IMR-90 (cell line): ENCODE results near the gene HOXA5. TPM values are rescaled to one million over a fixed set of nuclear protein-coding genes. Genes with fewer than 3 reads are reported as not detected.

Experiments used
- microRNA-seq, 2 experiments: library from miRNA; stranded (forward) in 1 of 2; unstranded in 1 of 2; fragments of 10-50 nt in 1 of 2; fragments of <30 nt in 1 of 2; gene quantifications in 1 of 2; microRNA quantifications in 1 of 2; one replicate each; pipeline versions ENCODE3 to v1.1.0; 2013 to 2020; ENCODE audit not compliant: insufficient read depth in 1 of 2, insufficient read length in 1 of 2, unreplicated experiment in 1 of 2
- polyA plus RNA-seq, 3 experiments: library from polyadenylated mRNA; depleted of rRNA; stranded (reverse); fragments of >200 nt; gene quantifications; 2 replicates each; pipeline ENCODE4 v1.2.3, GENCODE V29; 2012; ENCODE audit warnings: low replicate concordance in 1 of 3
- small RNA-seq, 5 experiments: library from RNA; depleted of rRNA; stranded (forward); fragments of <200 nt; gene quantifications; one replicate each; pipeline ENCODE3, GENCODE V24; 2012
- total RNA-seq: library from RNA; depleted of rRNA; stranded (reverse); fragments of >200 nt; gene quantifications from 2 replicates; pipeline ENCODE4 v1.2.3, GENCODE V29; 2012; rRNA removed

HOXA5 gene
- total and polyA plus RNA-seq, 2 of the 4 experiments (the other 2 are of a cell fraction), result 19.9 to 29.4 TPM

Small RNA genes within 50 kb of the gene (microRNA-seq; reads per million reads assigned to microRNA genes)
- gene AC004080.5 (ENCODE audit: insufficient read depth, insufficient read length), result not detected
- gene MIR196B (ENCODE audit: unreplicated experiment), result 6.9 reads per million, percentile 15 among the genes with 10 or more reads in this experiment
- gene RF01977 (ENCODE audit: insufficient read depth, insufficient read length), result not detected
- gene RF02140 (ENCODE audit: insufficient read depth, insufficient read length), result not detected
- not detected for gene RF02141 (ENCODE audit: insufficient read depth, insufficient read length)

Small RNA genes within 50 kb of the gene (small RNA-seq; reads per million reads assigned to genes)
- 0 reads per million in 5 experiments for gene AC004080.5
- gene RF01977, result 0 reads per million in 5 experiments
- gene RF02140, result 0 reads per million in 5 experiments
- 0 reads per million in 5 experiments for gene RF02141

Other genes starting within 250 kb of the HOXA5 start
- gene HOXA1, start 47.7 kb downstream of the HOXA5 start, total RNA-seq, result 0.54 and 0.83 TPM in 2 replicates
- gene HOXA1, start 47.7 kb downstream of the HOXA5 start, polyA plus RNA-seq (2012; rRNA removed), result 1.7 and 1.8 TPM in 2 replicates
- 1.6 and 1.7 TPM in 2 replicates for gene HOXA2, start 41.0 kb downstream of the HOXA5 start, total RNA-seq
- 2.4 and 3.9 TPM in 2 replicates for gene HOXA2, start 41.0 kb downstream of the HOXA5 start, polyA plus RNA-seq (2012; rRNA removed)
- 0.36 and 1.1 TPM in 2 replicates for gene HOXA4, start 12.9 kb downstream of the HOXA5 start, total RNA-seq
- gene HOXA4, start 12.9 kb downstream of the HOXA5 start, polyA plus RNA-seq (2012; rRNA removed), result 7.2 and 8.0 TPM in 2 replicates
- gene HOXA6, start 4.1 kb upstream of the HOXA5 start, total RNA-seq, result 1.4 and 1.7 TPM in 2 replicates
- gene HOXA6, start 4.1 kb upstream of the HOXA5 start, polyA plus RNA-seq (2012; rRNA removed), result 1.8 and 2.1 TPM in 2 replicates
- gene HOXA3, start 8.9 kb upstream of the HOXA5 start, total RNA-seq, result 0.83 and 0.90 TPM in 2 replicates
- gene HOXA3, start 8.9 kb upstream of the HOXA5 start, polyA plus RNA-seq (2012; rRNA removed), result 5.4 and 8.8 TPM in 2 replicates
- gene HOXA7, start 13.0 kb upstream of the HOXA5 start, total RNA-seq, result under 0.01 and 0.18 TPM in 2 replicates
- gene HOXA7, start 13.0 kb upstream of the HOXA5 start, polyA plus RNA-seq (2012; rRNA removed), result 1.7 TPM in 2 replicates
- gene HOXA9, start 21.9 kb upstream of the HOXA5 start, total RNA-seq, result 0.18 and 0.28 TPM in 2 replicates
- gene HOXA9, start 21.9 kb upstream of the HOXA5 start, polyA plus RNA-seq (2012; rRNA removed), result 0.32 and 0.59 TPM in 2 replicates
- gene HOXA10, start 30.6 kb upstream of the HOXA5 start, total RNA-seq, result 0.18 and 0.28 TPM in 2 replicates
- gene HOXA10, start 30.6 kb upstream of the HOXA5 start, polyA plus RNA-seq (2012; rRNA removed), result 0.10 TPM in 2 replicates
- not detected in 2 replicates for gene HOXA11, start 41.6 kb upstream of the HOXA5 start, total RNA-seq
- 0.04 and 0.05 TPM in 2 replicates for gene HOXA11, start 41.6 kb upstream of the HOXA5 start, polyA plus RNA-seq (2012; rRNA removed)
- not detected in 2 replicates for gene HOXA13, start 56.4 kb upstream of the HOXA5 start, total RNA-seq
- not detected in 2 replicates for gene HOXA13, start 56.4 kb upstream of the HOXA5 start, polyA plus RNA-seq (2012; rRNA removed)
- gene EVX1, start 99.1 kb upstream of the HOXA5 start, total RNA-seq, result not detected in 2 replicates
- not detected in 2 replicates for gene EVX1, start 99.1 kb upstream of the HOXA5 start, polyA plus RNA-seq (2012; rRNA removed)